ENCODE measurements around the gene NOXA1.

The NOXA1 gene

DNA sequence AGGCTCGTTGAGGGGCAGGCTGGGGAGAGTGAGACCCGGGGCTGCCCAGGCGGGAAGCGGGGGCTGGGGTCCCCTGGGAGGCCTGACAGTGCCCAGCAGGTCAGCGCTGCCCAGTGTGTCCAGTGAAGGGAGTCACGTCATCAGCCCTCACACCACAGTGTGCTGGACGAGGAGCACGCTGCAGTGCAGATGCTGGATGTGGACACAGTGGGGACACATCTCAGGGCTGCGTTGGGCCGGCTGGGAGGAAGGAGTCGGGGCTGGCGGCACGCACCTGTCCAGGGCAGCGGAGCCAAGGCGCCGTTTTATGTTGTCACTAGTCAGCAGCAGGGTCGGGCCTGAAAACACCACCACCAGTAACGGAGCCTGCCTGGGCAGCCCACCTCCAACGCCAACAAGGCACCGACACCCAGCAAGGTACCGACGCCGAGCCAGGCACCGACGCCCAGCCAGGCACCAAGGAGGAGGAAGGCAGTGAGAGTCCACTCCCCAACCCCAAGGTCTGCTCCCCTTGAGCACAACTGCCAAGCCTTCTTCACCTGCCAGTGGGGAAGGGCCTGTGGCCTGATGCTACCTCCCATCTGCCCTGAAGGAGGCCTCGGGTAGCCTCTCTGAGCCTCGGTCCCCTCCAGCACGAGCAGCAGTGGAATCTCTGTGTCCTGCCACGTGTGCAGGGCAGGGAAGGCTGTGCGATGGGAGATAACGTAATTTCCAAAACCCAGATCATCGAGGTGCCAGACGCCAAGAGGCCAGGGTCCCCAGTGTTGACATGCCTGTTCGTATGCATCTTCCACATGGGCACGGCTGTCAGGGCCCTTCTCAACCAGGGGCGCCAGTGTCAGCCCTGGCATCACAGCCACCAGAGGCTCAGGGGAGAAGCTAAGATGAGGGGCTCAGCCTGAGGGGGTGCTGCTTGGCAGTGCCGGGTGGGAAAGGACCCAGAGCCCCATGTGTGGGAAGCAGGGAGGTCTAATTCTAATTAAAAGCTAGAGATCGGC, 57.8 kb downstream of the NOXA1 start:
- FAIRE-seq (no peak), DNase-seq (ENCODE audit: insufficient read length) (no peak)
- TF ChIP-seq TAF1 (IDR thresholded peaks at IDR 0.05; ENCODE audit: borderline replicate concordance, low read depth, low read length) (no peak), POLR2A (IDR thresholded peaks at IDR 0.05; ENCODE audit: low read depth, low read length) (no peak), POLR2AphosphoS5 (IDR thresholded peaks at IDR 0.05; ENCODE audit: low read depth, low read length) (no peak)

DNA sequence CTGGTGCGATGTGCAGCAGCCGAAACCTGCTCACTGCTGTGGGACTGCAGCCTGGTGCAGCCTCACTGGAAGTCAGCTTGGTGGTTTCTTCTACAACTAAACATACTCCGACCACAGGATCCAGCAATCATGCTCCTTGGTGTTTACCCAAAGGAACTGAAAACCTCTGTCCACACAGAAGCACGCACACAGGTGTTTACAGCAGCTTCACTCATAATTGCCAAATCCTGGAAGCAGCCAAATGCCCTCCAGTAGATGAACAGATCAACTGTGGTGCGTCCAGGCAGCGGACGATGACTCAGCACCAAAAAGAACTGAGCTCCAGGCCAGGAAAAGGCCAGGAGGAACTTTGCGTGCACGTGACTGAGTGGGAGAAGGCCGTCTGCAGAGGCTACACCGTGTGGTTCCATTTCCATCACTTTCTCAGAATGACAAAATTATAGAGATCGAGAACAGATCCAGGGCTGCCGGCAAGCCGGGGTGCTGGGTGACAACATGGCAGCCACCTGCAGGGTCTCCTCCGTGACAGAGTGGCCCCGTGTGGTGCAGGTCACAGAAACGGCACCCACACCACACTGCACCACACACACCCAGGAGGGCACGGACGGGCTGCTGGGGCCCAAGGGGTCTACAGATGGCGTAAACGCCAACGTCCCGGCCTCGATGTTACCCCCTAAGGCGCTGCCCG, 59.0 kb downstream of the NOXA1 start:
- FAIRE-seq: no peak

More for the DNA sequence above, 59.0 kb downstream of the NOXA1 start:
- no peak for DNase-seq (ENCODE audit: insufficient read length)
- no peak for TF ChIP-seq POLR2A (IDR thresholded peaks at IDR 0.05; ENCODE audit: low read depth, low read length)
- no peak for TF ChIP-seq POLR2AphosphoS5 (IDR thresholded peaks at IDR 0.05; ENCODE audit: low read depth, low read length)
- no peak for TF ChIP-seq TAF1 (IDR thresholded peaks at IDR 0.05; ENCODE audit: borderline replicate concordance, low read depth, low read length)

All from GM12892 (cell line).